HG02840 (cell line): ENCODE results near the gene OLIG2.

Experiments
- ATAC-seq: cut with Tn5 transposase; IDR thresholded peaks from one replicate; pipeline ENCODE4 v1.9.1; 2021; ENCODE audit warnings: mild to moderate bottlenecking, moderate library complexity, moderate number of reproducible peaks; ENCODE audit not compliant: unreplicated experiment, low FRiP score

OLIG2 gene

GRCh38 chr21:33061233-33061632, 35.5 kb downstream of the OLIG2 start:
- ATAC-seq: no peak

GRCh38 chr21:33063375-33063883, 37.7 kb downstream of the OLIG2 start:
- no peak for ATAC-seq

- no peak for ATAC-seq
These were observed 38.3 kb downstream of the OLIG2 start for GRCh38 chr21:33063907-33064622.

- ATAC-seq: no peak
These were observed 39.1 kb downstream of the OLIG2 start for GRCh38 chr21:33064623-33065390.

- no peak for ATAC-seq
These were observed 41.3 kb downstream of the OLIG2 start for GRCh38 chr21:33067043-33067442.

GRCh38 chr21:33067457-33067856, 41.7 kb downstream of the OLIG2 start:
- no peak for ATAC-seq

GRCh38 chr21:33069243-33069642, 43.5 kb downstream of the OLIG2 start:
- ATAC-seq: no peak

- no peak for ATAC-seq
These were observed 43.9 kb downstream of the OLIG2 start for GRCh38 chr21:33069645-33069993.

GRCh38 chr21:33069994-33070743, 44.4 kb downstream of the OLIG2 start, which contains the start of gene OLIG1:
Gene OLIG1, plus strand, starts transcription at chr21:33070141. Its CDS starts 106 bp downstream, at chr21:33070247.
- no peak for ATAC-seq

GRCh38 chr21:33070744-33070997, 44.9 kb downstream of the OLIG2 start:
- no peak for ATAC-seq

GRCh38 chr21:33070998-33071769, 45.4 kb downstream of the OLIG2 start:
- no peak for ATAC-seq

- ATAC-seq: no peak
These were observed 46.1 kb downstream of the OLIG2 start for GRCh38 chr21:33071770-33072306.

GRCh38 chr21:33073636-33074035, 47.9 kb downstream of the OLIG2 start:
- no peak for ATAC-seq

- ATAC-seq: no peak
These were observed 49.4 kb downstream of the OLIG2 start for GRCh38 chr21:33075128-33075527.

GRCh38 chr21:33075596-33076195, 50.0 kb downstream of the OLIG2 start:
- ATAC-seq: no peak

GRCh38 chr21:33076600-33077329, 51.0 kb downstream of the OLIG2 start:
- no peak for ATAC-seq
